COLO668 (cell line): ENCODE data around the gene NF2.

Experiments used
- DNase-seq: peaks from one replicate; lab custom pipeline; 2025; ENCODE audit not compliant: unreplicated experiment; lab: John Stamatoyannopoulos, UW

The NF2 gene

GRCh38 chr22:29700900-29701154 lies 97.4 kb downstream of the NF2 start:
- DNase-seq = peak; percentile 52

GRCh38 chr22:29701155-29701999 lies 97.9 kb downstream of the NF2 start:
- peak; percentile 91 for DNase-seq

DNA sequence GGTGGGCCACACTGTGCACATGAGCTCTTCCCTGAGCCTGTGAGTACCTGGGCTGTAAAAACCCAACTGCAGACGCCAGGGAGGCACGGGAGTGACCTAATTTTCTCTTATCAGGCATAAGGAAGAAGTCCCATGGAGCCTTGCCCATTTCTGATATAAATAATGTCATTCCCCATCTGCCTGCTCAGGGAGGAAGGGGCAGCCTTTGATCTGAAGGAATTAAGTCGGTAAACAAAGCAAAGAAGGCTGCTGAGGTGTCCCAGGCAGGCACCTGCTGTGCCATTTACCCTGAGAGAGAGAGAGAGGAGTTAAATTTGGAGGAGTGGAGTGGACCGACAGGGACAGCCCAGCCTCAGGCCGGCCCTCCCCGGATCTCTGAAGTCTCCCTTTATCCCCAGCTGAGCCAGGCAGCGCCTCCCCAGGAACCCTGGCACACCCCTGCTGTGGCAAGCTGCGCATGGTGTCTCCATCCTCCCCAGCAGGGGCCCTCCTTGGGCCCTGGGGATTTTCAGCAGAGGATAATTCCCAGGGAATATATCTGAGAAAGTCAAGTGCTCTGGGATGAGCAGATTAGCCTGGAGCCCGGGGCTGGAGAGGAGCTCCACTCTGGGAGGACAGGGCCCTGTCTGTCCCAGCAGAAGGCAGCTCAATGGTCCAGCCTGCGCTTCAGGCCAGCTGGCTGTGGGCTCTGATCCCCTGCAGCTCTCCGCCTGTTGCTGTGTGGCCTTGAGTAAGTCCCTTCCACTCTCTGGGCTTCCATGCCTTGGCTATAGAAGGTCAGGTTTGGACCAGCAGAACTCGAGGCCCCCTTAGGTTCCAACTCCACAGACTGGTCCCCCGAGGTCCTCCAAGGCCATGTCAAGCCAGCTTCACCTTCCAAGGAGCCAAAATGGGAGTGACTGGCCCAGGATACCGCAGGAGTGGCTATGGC lies 98.8 kb downstream of the NF2 start:
- DNase-seq = peak; percentile 76

GRCh38 chr22:29702931-29703501 lies 99.6 kb downstream of the NF2 start:
- DNase-seq = peak; percentile 55

DNA sequence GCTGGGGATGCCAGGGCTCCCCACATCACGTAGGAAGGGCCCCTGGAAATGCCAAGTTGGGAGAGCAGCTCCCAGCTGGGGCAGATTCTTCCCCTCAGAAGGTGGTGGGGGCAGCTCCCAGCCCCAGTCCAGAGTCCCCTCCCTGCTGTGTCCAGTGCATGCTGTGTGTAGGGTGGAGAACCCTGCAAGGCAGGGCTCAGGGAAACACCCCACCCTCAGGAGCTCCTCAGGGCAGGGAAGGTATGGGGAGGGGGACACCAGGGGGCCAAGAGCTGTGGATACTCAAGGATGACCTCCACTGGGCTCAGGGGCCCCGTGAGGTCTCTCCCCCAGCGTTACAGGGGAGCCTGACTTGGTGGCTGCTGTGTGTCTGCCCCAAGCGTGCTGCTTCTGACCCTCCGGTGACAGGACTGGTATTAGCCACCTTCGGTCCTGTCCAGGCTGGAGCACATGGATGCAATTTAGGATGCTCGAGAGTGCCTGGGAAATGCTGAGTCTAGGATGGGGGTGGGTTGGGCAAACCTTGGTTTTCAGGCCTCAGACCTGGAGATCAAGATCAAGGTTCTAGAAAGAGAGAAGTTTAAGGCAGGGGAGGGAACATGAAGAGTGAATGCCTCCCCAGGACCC lies 100.2 kb downstream of the NF2 start:
- DNase-seq = no peak

DNA sequence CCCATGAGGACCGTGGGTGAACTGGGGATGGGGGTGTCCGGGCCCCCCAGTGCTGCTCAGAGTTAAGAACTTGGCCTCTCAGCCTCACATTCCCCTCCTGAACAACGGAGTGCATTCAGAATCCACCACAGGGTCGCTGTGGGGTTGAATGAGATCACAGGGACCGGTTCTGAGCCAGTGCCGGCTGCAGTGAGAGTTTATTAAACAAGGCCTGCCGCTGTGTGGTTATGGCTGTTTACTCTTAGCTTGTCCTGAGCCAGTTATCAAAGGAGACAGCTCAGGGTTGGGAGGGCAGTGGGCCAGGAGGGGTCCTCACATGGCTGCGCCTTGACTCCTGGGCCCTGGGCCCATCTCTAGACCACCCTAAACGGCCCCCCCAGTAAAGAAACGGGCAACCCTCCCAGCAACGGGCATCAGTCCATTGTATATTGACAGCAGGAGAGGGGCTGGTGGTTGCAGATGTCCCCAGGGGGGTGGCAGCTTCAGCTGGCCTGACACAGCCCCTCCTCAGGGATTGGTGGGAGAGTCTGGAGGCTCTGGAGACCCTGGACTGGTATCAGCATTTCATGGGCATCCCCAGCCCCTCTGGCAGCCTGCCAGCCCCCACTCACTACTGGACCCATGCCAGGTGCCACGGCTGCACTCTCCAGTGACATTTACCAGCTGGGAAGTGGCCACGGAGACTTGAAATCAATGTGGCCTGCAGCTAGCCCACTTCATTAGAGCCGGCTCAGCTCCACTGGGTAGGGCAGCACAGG lies 101.3 kb downstream of the NF2 start:
- peak; percentile 76 for DNase-seq

DNA sequence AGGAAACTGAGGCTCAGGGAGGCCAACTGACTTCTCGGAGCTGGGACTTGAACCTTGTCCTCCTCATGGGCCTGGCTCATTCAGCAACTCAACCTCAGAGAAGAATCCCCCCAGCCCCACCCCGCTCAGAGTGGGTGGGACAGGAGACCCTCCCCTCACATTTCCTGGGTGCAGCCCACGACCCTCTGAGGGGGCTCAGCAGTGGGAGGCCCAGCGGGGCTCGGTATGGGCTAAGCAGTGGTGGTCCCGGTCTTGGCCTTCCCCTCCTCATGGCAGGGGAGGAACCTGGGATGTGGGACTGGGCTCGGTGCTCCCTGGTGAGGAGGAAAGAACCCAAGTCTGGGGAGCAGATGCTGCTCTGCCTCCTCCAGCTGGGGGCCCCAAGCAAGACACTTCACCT lies 102.2 kb downstream of the NF2 start:
- no peak for DNase-seq

GRCh38 chr22:29706486-29706885 lies 103.1 kb downstream of the NF2 start:
- peak; percentile 17 for DNase-seq

GRCh38 chr22:29707010-29707409 lies 103.6 kb downstream of the NF2 start:
- peak; percentile 58 for DNase-seq

GRCh38 chr22:29707471-29707870 lies 104.0 kb downstream of the NF2 start:
- DNase-seq = no peak

DNA sequence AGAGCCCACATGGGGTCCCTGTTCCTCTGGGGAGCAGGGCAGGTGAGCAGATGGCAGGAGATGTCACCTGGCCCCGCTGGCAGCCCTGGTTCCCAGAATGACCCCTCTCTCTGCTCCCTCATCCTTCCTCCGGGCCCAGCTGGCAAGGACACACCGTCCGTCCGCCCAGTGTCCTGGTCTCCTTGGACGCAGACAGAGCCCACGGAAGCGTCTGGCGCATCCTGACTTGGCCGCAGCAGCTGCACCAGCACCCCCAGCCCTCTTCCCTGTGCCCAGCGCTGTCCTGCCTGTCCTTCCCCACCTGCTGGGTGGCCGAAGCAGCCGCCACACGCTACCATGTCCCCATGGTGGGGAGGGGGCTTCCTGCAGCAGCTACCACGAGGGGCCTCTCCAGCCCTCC lies 106.8 kb downstream of the NF2 start:
- DNase-seq = no peak

- peak; percentile 67 for DNase-seq
Observed at GRCh38 chr22:29710922-29711593, 107.6 kb downstream of the NF2 start.

GRCh38 chr22:29712119-29712518 lies 108.7 kb downstream of the NF2 start:
- DNase-seq = no peak

DNA sequence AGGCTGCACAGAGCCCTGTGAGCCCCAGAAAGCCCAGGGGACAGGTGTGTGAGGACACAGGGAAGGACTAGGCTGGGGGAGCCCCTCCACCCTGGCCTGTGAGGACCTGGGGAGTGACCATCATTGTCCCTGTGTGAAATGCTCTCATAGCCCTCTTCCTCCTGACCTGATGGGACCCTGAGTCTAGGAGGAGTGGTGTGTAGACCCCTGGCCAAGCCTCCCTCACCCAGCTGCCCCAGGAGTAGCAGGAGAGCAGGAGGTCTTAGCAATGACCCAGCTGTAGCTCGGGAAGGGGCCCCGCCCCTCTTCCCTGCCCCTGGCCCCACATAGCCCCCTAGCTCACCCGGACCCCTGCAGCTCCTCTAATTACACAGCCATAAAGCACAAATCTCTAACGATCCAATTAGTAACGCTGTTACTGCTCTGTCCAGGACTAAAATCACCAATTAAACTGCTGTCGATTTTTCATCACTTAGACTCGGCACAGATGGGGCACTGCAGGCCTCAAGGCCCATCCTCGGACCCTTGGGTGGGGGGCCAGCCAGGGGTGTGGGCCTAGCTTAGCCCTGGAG lies 109.8 kb downstream of the NF2 start:
- no peak for DNase-seq

DNA sequence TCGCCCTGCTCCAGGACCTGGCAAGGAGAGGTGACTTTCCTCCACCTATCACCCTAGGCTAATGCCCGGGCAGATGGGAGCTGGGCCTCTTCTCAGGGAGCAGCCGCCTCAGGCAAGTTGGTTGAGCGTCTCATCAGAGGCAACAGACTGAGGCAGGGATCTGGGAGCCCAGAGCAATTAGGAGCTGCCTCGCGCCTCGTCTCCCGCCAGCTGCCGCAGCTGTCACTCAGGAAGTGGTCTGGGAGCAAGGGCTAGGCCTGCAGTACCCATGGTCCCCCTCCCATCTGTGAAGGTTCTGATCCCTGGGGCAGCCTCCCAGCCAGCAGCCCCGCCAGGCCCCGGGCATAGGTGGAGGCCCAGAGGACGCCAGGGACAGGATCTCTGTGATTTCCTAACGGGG lies 111.8 kb downstream of the NF2 start:
- peak; percentile 82 for DNase-seq

DNA sequence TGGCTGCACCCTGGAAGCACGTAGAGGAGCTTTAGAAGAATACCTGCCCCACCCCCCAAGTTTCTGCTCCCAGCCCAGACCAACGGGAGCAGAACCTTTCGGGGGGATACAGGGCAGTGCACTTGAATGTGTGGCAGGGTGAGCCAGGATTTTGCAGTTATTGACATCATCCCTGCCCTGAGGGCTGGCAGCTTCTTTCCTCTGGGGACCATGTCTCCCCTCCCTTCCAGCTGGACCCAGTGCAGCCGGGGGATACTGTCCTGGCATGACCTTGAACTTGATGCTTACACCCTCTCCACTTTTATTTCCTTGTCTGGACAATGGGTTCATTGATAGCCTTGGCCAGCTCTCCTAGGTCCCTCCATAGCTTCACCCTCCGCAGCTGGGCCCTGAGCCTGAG lies 112.3 kb downstream of the NF2 start:
- DNase-seq = no peak

- no peak for DNase-seq
Observed at GRCh38 chr22:29716814-29717545, 113.5 kb downstream of the NF2 start.

DNA sequence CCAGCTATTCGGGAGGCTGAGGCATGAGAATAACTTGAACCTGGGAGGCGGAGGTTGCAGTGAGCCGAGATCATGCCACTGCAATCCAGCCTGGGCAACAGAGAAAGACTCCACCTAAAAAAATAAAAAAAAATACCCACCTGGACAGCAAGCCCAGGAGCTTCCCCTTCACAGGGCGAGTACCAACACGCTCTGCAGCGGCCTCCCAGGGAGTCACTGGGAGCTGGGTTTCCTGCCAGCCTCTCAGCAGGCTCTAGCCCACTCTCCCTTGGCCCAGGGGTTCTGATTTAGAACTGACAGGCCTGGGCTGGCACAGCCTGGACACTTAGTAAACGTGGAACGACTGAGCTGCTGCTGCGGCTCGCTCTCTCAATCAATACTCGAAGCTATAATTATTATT lies 114.4 kb downstream of the NF2 start:
- peak; percentile 70 for DNase-seq
